K562 (cell line): ENCODE measurements around the gene CBX3.

Experiments
- CHD1 ChIP-seq: fragments of 200-600 bp; sonication (generic); IDR thresholded peaks from one replicate; pipeline ENCODE4 v1.6.1; 2012; ENCODE audit warnings: mild to moderate bottlenecking, moderate library complexity, low read length, inconsistent platforms
- ESRRA ChIP-seq: fragments of 450-650 bp; IDR thresholded peaks from 2 replicates; pipeline ENCODE4 v1.6.1; 2014; ENCODE audit warnings: low read depth, mild to moderate bottlenecking, moderate library complexity, borderline replicate concordance
- ILK ChIP-seq: fragments of 450-650 bp; IDR thresholded peaks from 2 replicates; pipeline ENCODE4 v1.6.1; 2016; ENCODE audit warnings: missing genetic modification characterization, low read depth, mild to moderate bottlenecking, missing compliant biosample characterization, moderate library complexity, borderline replicate concordance
- JUND ChIP-seq, 2 experiments: IDR thresholded peaks; 2 replicates in 1 of 2; 3 replicates in 1 of 2; pipeline ENCODE4 v1.6.1; 2011; ENCODE audit warnings: borderline replicate concordance in 2 of 2, low read depth in 2 of 2, low read length in 2 of 2, improper control_type of control experiment in 1 of 2, missing biosample characterization in 1 of 2, missing genetic modification characterization in 1 of 2, missing genetic modification reagents in 1 of 2
- MEF2A ChIP-seq: IDR thresholded peaks from 2 replicates; pipeline ENCODE4 v1.6.1; 2011; ENCODE audit warnings: low read depth, mild to moderate bottlenecking, low read length, moderate library complexity; ENCODE audit not compliant: control insufficient read depth
- POLR2A ChIP-seq: fragments of 450-650 bp; conservative IDR thresholded peaks from 2 replicates; pipeline ENCODE4 v1.6.1; 2016
- STAT5B ChIP-seq: fragments of 250-450 bp; sonication (Bioruptor Pico); IDR thresholded peaks from 2 replicates; pipeline ENCODE4 v1.8.0; 2021; ENCODE audit warnings: mild to moderate bottlenecking, inconsistent platforms
- USF1 ChIP-seq: sonication (generic); formaldehyde crosslinking; IDR thresholded peaks from 2 replicates; pipeline ENCODE4 v1.9.0; 2022; ENCODE audit warnings: mild to moderate bottlenecking, missing genetic modification reagents
- ZNF217 ChIP-seq: sonication (generic); formaldehyde crosslinking; IDR thresholded peaks from 2 replicates; pipeline ENCODE4 v1.8.0; 2022; ENCODE audit warnings: mild to moderate bottlenecking, missing genetic modification reagents
- TF ChIP-seq, protein P1 (sequence below): fragments of 250-450 bp; sonication (Bioruptor Pico); IDR thresholded peaks from 2 replicates; pipeline ENCODE4 v1.5.0; 2020; ENCODE audit warnings: mild to moderate bottlenecking
- TF ChIP-seq, protein P2 (sequence below), 2 experiments: fragments of 450-650 bp in 1 of 2; IDR thresholded peaks; 2 replicates each; pipeline ENCODE4 v1.6.1; 2011 to 2017; ENCODE audit warnings: low read depth in 2 of 2, antibody characterized with exemption in 1 of 2, borderline replicate concordance in 1 of 2, low read length in 1 of 2, mild to moderate bottlenecking in 1 of 2, mixed read lengths in 1 of 2; ENCODE audit not compliant: control insufficient read depth in 1 of 2
- TF ChIP-seq, protein P3 (sequence below): fragments of 450-650 bp; formaldehyde crosslinking; IDR thresholded peaks from 2 replicates; pipeline ENCODE4 v1.4.0; 2020; ENCODE audit warnings: mild to moderate bottlenecking, moderate library complexity
- TF ChIP-seq, protein P4 (sequence below): sonication (generic); IDR thresholded peaks from 2 replicates; pipeline ENCODE4 v1.6.1; 2016
- TF ChIP-seq, protein P5 (sequence below), 3 experiments: IDR thresholded peaks in 2 of 3; conservative IDR thresholded peaks in 1 of 3; 2 replicates each; pipeline ENCODE4 v1.5.1; 2011 to 2012; ENCODE audit warnings: low read length in 3 of 3, mild to moderate bottlenecking in 3 of 3, control low read depth in 2 of 3, improper control_type of control experiment in 1 of 3, inconsistent platforms in 1 of 3, low read depth in 1 of 3, mixed read lengths in 1 of 3, moderate library complexity in 1 of 3; ENCODE audit not compliant: insufficient read depth in 2 of 3

DNA sequence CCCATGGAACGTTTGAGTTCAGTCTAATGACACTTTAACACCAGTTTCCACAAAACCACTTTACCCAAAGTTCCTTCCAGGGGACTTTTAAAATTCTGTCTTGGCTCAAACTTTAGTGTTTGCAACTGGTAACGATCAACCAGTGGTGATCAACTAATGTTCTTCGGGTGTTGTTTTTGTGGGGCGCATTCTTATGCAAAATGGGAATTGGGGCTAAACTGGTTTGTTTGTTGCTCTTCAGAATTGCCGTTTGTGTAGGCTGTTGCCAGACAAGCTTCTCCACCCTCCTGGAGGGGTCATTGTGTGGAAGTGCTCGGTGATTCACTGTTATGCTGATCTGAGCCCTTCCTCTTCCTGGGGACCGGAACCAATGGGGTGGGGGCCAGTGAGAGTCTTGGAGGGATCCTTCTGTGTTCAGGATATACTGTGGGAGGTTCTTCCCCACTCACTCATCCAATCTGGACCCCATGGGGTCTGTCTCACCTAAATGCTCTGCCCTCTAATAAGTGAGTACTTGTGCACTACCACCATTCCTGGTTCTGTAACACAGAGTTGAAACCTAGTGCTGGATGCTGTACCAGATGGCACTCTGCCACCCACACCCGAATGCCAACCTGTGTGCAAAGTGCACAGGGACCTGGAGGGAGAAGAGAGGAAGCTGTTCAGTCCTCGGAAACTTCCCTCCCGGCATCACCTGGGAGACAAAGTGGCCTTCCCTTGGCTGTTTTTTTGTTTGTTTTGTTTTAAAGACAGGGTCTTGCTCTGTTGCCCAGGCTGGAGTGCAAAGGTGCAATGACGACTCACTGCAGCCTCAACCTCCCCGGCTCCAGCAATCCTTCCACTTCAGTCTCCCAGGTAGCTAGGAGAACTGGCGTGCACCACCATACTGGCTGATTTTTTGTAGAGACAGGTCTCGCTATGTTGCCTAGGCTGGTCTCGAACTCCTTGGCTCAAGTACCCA is 47.4 kb upstream of the CBX3 start:
- TF ChIP-seq, protein P1, sequence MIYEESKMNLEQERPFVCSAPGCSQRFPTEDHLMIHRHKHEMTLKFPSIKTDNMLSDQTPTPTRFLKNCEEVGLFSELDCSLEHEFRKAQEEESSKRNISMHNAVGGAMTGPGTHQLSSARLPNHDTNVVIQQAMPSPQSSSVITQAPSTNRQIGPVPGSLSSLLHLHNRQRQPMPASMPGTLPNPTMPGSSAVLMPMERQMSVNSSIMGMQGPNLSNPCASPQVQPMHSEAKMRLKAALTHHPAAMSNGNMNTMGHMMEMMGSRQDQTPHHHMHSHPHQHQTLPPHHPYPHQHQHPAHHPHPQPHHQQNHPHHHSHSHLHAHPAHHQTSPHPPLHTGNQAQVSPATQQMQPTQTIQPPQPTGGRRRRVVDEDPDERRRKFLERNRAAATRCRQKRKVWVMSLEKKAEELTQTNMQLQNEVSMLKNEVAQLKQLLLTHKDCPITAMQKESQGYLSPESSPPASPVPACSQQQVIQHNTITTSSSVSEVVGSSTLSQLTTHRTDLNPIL (CRISPR knock-in tag) = no peak
- TF ChIP-seq ILK (no peak), POLR2A (no peak), USF1 (CRISPR knock-in tag) (no peak), MEF2A (no peak), ESRRA (no peak), ZNF217 (CRISPR knock-in tag) (no peak), CHD1 (no peak), STAT5B (CRISPR knock-in tag) (no peak), JUND (IDR thresholded peaks at IDR 0.05; ENCODE audit: borderline replicate concordance, low read depth, low read length) (0 out of 2 replicates have a peak, but pooled peaks have one; percentile 19), JUND (tag; IDR thresholded peaks at IDR 0.05; ENCODE audit: borderline replicate concordance, low read depth, low read length) (no peak)
- TF ChIP-seq, protein P2, sequence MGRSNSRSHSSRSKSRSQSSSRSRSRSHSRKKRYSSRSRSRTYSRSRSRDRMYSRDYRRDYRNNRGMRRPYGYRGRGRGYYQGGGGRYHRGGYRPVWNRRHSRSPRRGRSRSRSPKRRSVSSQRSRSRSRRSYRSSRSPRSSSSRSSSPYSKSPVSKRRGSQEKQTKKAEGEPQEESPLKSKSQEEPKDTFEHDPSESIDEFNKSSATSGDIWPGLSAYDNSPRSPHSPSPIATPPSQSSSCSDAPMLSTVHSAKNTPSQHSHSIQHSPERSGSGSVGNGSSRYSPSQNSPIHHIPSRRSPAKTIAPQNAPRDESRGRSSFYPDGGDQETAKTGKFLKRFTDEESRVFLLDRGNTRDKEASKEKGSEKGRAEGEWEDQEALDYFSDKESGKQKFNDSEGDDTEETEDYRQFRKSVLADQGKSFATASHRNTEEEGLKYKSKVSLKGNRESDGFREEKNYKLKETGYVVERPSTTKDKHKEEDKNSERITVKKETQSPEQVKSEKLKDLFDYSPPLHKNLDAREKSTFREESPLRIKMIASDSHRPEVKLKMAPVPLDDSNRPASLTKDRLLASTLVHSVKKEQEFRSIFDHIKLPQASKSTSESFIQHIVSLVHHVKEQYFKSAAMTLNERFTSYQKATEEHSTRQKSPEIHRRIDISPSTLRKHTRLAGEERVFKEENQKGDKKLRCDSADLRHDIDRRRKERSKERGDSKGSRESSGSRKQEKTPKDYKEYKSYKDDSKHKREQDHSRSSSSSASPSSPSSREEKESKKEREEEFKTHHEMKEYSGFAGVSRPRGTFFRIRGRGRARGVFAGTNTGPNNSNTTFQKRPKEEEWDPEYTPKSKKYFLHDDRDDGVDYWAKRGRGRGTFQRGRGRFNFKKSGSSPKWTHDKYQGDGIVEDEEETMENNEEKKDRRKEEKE (IDR thresholded peaks at IDR 0.05; ENCODE audit: borderline replicate concordance in 1 of 2, control insufficient read depth in 1 of 2, low read depth in 2 of 2, low read length in 1 of 2) = no peak
- TF ChIP-seq, protein P3, sequence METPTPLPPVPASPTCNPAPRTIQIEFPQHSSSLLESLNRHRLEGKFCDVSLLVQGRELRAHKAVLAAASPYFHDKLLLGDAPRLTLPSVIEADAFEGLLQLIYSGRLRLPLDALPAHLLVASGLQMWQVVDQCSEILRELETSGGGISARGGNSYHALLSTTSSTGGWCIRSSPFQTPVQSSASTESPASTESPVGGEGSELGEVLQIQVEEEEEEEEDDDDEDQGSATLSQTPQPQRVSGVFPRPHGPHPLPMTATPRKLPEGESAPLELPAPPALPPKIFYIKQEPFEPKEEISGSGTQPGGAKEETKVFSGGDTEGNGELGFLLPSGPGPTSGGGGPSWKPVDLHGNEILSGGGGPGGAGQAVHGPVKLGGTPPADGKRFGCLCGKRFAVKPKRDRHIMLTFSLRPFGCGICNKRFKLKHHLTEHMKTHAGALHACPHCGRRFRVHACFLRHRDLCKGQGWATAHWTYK = no peak
- TF ChIP-seq, protein P4, sequence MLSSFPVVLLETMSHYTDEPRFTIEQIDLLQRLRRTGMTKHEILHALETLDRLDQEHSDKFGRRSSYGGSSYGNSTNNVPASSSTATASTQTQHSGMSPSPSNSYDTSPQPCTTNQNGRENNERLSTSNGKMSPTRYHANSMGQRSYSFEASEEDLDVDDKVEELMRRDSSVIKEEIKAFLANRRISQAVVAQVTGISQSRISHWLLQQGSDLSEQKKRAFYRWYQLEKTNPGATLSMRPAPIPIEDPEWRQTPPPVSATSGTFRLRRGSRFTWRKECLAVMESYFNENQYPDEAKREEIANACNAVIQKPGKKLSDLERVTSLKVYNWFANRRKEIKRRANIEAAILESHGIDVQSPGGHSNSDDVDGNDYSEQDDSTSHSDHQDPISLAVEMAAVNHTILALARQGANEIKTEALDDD = no peak; the same call in 1 of the 2 replicates
- TF ChIP-seq, protein P5, sequence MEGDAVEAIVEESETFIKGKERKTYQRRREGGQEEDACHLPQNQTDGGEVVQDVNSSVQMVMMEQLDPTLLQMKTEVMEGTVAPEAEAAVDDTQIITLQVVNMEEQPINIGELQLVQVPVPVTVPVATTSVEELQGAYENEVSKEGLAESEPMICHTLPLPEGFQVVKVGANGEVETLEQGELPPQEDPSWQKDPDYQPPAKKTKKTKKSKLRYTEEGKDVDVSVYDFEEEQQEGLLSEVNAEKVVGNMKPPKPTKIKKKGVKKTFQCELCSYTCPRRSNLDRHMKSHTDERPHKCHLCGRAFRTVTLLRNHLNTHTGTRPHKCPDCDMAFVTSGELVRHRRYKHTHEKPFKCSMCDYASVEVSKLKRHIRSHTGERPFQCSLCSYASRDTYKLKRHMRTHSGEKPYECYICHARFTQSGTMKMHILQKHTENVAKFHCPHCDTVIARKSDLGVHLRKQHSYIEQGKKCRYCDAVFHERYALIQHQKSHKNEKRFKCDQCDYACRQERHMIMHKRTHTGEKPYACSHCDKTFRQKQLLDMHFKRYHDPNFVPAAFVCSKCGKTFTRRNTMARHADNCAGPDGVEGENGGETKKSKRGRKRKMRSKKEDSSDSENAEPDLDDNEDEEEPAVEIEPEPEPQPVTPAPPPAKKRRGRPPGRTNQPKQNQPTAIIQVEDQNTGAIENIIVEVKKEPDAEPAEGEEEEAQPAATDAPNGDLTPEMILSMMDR (IDR thresholded peaks at IDR 0.05 in 2 of 3, conservative IDR thresholded peaks at IDR 0.05 in 1 of 3; ENCODE audit: insufficient read depth in 2 of 3, low read depth in 1 of 3, low read length in 3 of 3) = no peak
